ENCODE results near the gene ENOX2. TPM values are rescaled to one million over a fixed set of nuclear protein-coding genes. Genes with fewer than 3 reads are reported as not detected.
"Not testable (repeated sequence)": the region's sequence is repeated elsewhere in the genome, so short reads cannot be mapped to it uniquely, and the experiment has no call there.

The ENOX2 gene
- total and polyA plus RNA-seq, 4 donors: 9.0 to 39.6 (median 22.7) TPM

- H3K27me3 ChIP-seq (ENCODE audit: control insufficient read depth in 1 of 2, insufficient read depth in 2 of 2, low read length in 1 of 2): no peaks in the 10 kb centered on the region
- intact Hi-C loops (cut with DNase I): no loop called here
These were observed 103.6 kb downstream of the ENOX2 start for GRCh38 chrX:130799393-130799792.

GRCh38 chrX:130793975-130794374 lies 109.0 kb downstream of the ENOX2 start:
- no peak overlapping the region for H3K4me3 ChIP-seq (ENCODE audit: low read length in 2 of 2)
- intact Hi-C loops (cut with DNase I): no loop called here
- H3K27me3 ChIP-seq (ENCODE audit: control insufficient read depth in 1 of 2, insufficient read depth in 2 of 2, low read length in 1 of 2): no peaks in the 10 kb centered on the region
- H3K4me1 ChIP-seq (ENCODE audit: control insufficient read depth in 1 of 2, insufficient read depth in 2 of 2, low read length in 2 of 2): no peaks in the 10 kb centered on the region
- ATAC-seq (ENCODE audit: low FRiP score) (no peak), DNase-seq (no peak)
- H3K36me3 ChIP-seq (ENCODE audit: control insufficient read depth in 1 of 2, insufficient read depth in 2 of 2, low read length in 1 of 2): no peaks in the 10 kb centered on the region
- H3K27ac ChIP-seq (ENCODE audit: low read depth in 1 of 2, low read length in 2 of 2): no peak overlapping the region
- no peaks in the 10 kb centered on the region for H3K9me3 ChIP-seq (ENCODE audit: control insufficient read depth, low read length)

More at GRCh38 chrX:130799393-130799792, 103.6 kb downstream of the ENOX2 start:
- Histone ChIP-seq H3K36me3 (ENCODE audit: control insufficient read depth in 1 of 2, insufficient read depth in 2 of 2, low read length in 1 of 2) (no peaks in the 10 kb centered on the region), H3K4me1 (ENCODE audit: control insufficient read depth in 1 of 2, insufficient read depth in 2 of 2, low read length in 2 of 2) (no peaks in the 10 kb centered on the region), H3K4me3 (ENCODE audit: low read length in 2 of 2) (no peak overlapping the region), H3K9me3 (ENCODE audit: control insufficient read depth, low read length) (no peaks in the 10 kb centered on the region), H3K27ac (ENCODE audit: low read depth in 1 of 2, low read length in 2 of 2) (no peak overlapping the region)
- ATAC-seq (ENCODE audit: low FRiP score) (no peak), DNase-seq (no peak)
- WGBS, 2 donors: 75 to 88% methylated on average over 1 of the region's 1 CpG

- H3K9me3 ChIP-seq (ENCODE audit: control insufficient read depth, low read length); DNase-seq; H3K4me3 ChIP-seq (ENCODE audit: low read length in 2 of 2); H3K4me1 ChIP-seq (ENCODE audit: control insufficient read depth in 1 of 2, insufficient read depth in 2 of 2, low read length in 2 of 2); ATAC-seq (ENCODE audit: low FRiP score); H3K36me3 ChIP-seq (ENCODE audit: control insufficient read depth in 1 of 2, insufficient read depth in 2 of 2, low read length in 1 of 2); intact Hi-C loops (cut with DNase I); H3K27ac ChIP-seq (ENCODE audit: low read depth in 1 of 2, low read length in 2 of 2); H3K27me3 ChIP-seq (ENCODE audit: control insufficient read depth in 1 of 2, insufficient read depth in 2 of 2, low read length in 1 of 2): not testable (repeated sequence)
- WGBS, 2 donors: 74 to 97% methylated on average over 2 of the region's 2 CpGs
These were observed 111.1 kb downstream of the ENOX2 start for GRCh38 chrX:130791870-130792269.

DNA sequence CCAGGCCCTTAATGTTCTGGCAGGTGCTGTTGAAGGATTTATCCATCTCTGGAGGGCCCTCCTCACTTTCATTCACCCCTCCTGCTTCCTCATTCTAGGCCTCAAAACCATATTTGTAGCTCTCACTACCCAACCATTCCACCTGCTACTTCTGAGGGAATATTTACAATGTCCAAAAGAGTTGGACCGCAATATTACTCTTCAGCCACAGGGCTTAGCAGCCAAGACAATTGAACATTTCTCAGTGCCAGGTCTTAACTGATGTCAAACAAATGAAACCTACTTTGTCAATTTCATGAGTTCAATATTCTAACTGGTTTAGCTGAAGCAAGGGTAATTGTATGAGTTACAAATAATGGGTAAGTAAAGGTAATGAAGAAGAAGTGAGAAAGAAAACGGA lies 113.2 kb downstream of the ENOX2 start:
- WGBS, 2 donors: 92 to 96% methylated on average over 2 of the region's 2 CpGs
- no peaks in the 10 kb centered on the region for H3K27me3 ChIP-seq (ENCODE audit: control insufficient read depth in 1 of 2, insufficient read depth in 2 of 2, low read length in 1 of 2)
- H3K4me1 ChIP-seq (ENCODE audit: control insufficient read depth in 1 of 2, insufficient read depth in 2 of 2, low read length in 2 of 2): no peaks in the 10 kb centered on the region
- H3K27ac ChIP-seq (ENCODE audit: low read depth in 1 of 2, low read length in 2 of 2): no peak overlapping the region
- ATAC-seq (ENCODE audit: low FRiP score) (no peak), DNase-seq (no peak)
- H3K36me3 ChIP-seq (ENCODE audit: control insufficient read depth in 1 of 2, insufficient read depth in 2 of 2, low read length in 1 of 2): no peaks in the 10 kb centered on the region
- no peak overlapping the region for H3K4me3 ChIP-seq (ENCODE audit: low read length in 2 of 2)
- intact Hi-C loops (cut with DNase I): no loop called here
- no peaks in the 10 kb centered on the region for H3K9me3 ChIP-seq (ENCODE audit: control insufficient read depth, low read length)

GRCh38 chrX:130788786-130789581 lies 114.0 kb downstream of the ENOX2 start:
- intact Hi-C loops (cut with DNase I): no loop called here
- Histone ChIP-seq H3K4me1 (ENCODE audit: control insufficient read depth in 1 of 2, insufficient read depth in 2 of 2, low read length in 2 of 2) (no peaks in the 10 kb centered on the region), H3K4me3 (ENCODE audit: low read length in 2 of 2) (no peak overlapping the region), H3K9me3 (ENCODE audit: control insufficient read depth, low read length) (no peaks in the 10 kb centered on the region), H3K27me3 (ENCODE audit: control insufficient read depth in 1 of 2, insufficient read depth in 2 of 2, low read length in 1 of 2) (no peaks in the 10 kb centered on the region), H3K27ac (ENCODE audit: low read depth in 1 of 2, low read length in 2 of 2) (no peak overlapping the region), H3K36me3 (ENCODE audit: control insufficient read depth in 1 of 2, insufficient read depth in 2 of 2, low read length in 1 of 2) (no peaks in the 10 kb centered on the region)
- ATAC-seq (ENCODE audit: low FRiP score): no peak
- no peak for DNase-seq
- 64 to 92% methylated on average over 4 of the region's 4 CpGs for WGBS, 2 donors

DNA sequence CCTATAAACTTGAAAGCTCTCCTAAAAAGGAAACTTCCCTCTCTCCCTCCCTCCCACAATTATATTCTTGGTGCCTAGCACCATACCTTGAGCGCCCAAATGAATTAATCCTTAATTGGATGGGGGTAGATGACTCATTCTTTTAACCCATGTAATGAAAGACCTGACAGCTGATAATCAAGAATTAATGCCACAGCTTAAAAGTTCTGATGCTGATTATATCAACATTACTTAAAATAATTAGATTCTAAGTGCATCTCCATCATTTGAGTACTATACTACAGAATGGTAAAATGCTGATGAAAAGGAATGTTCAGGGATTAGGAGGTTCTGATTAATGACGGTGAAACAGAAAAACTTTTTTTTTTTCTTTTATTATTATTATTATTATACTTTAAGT lies 117.0 kb downstream of the ENOX2 start:
- Histone ChIP-seq H3K4me3 (ENCODE audit: low read length in 2 of 2) (no peak overlapping the region), H3K36me3 (ENCODE audit: control insufficient read depth in 1 of 2, insufficient read depth in 2 of 2, low read length in 1 of 2) (no peaks in the 10 kb centered on the region), H3K4me1 (ENCODE audit: control insufficient read depth in 1 of 2, insufficient read depth in 2 of 2, low read length in 2 of 2) (no peaks in the 10 kb centered on the region), H3K27ac (ENCODE audit: low read depth in 1 of 2, low read length in 2 of 2) (no peak overlapping the region), H3K27me3 (ENCODE audit: control insufficient read depth in 1 of 2, insufficient read depth in 2 of 2, low read length in 1 of 2) (no peaks in the 10 kb centered on the region), H3K9me3 (ENCODE audit: control insufficient read depth, low read length) (no peaks in the 10 kb centered on the region)
- intact Hi-C loops (cut with DNase I): no loop called here
- DNase-seq (no peak), ATAC-seq (ENCODE audit: low FRiP score) (no peak)
- whole genome bisulfite sequencing, 2 donors: 79 to 97% methylated on average over 2 of the region's 2 CpGs

GRCh38 chrX:130778773-130779172 lies 124.2 kb downstream of the ENOX2 start:
- no peak for ATAC-seq (ENCODE audit: low FRiP score)
- H3K4me3 ChIP-seq (ENCODE audit: low read length in 2 of 2): no peak overlapping the region
- no peak overlapping the region for H3K27ac ChIP-seq (ENCODE audit: low read depth in 1 of 2, low read length in 2 of 2)
- no peaks in the 10 kb centered on the region for H3K4me1 ChIP-seq (ENCODE audit: control insufficient read depth in 1 of 2, insufficient read depth in 2 of 2, low read length in 2 of 2)
- H3K27me3 ChIP-seq (ENCODE audit: control insufficient read depth in 1 of 2, insufficient read depth in 2 of 2, low read length in 1 of 2): no peaks in the 10 kb centered on the region
- WGBS, 2 donors: 78 to 89% methylated on average over 3 of the region's 3 CpGs
- no peaks in the 10 kb centered on the region for H3K36me3 ChIP-seq (ENCODE audit: control insufficient read depth in 1 of 2, insufficient read depth in 2 of 2, low read length in 1 of 2)
- DNase-seq: no peak
- no peaks in the 10 kb centered on the region for H3K9me3 ChIP-seq (ENCODE audit: control insufficient read depth, low read length)
- intact Hi-C loops (cut with DNase I): no loop called here

- no peak overlapping the region for H3K27ac ChIP-seq (ENCODE audit: low read depth in 1 of 2, low read length in 2 of 2)
- DNase-seq (no peak), ATAC-seq (ENCODE audit: low FRiP score) (no peak)
- no peaks in the 10 kb centered on the region for H3K4me1 ChIP-seq (ENCODE audit: control insufficient read depth in 1 of 2, insufficient read depth in 2 of 2, low read length in 2 of 2)
- intact Hi-C loops (cut with DNase I): no loop called here
- WGBS, 2 donors: 87 to 97% methylated on average over 1 of the region's 1 CpG
- H3K27me3 ChIP-seq (ENCODE audit: control insufficient read depth in 1 of 2, insufficient read depth in 2 of 2, low read length in 1 of 2): no peaks in the 10 kb centered on the region
- no peak overlapping the region for H3K4me3 ChIP-seq (ENCODE audit: low read length in 2 of 2)
- no peaks in the 10 kb centered on the region for H3K9me3 ChIP-seq (ENCODE audit: control insufficient read depth, low read length)
- no peaks in the 10 kb centered on the region for H3K36me3 ChIP-seq (ENCODE audit: control insufficient read depth in 1 of 2, insufficient read depth in 2 of 2, low read length in 1 of 2)
These were observed 127.2 kb downstream of the ENOX2 start for GRCh38 chrX:130775849-130776248.

GRCh38 chrX:130772776-130773143 lies 130.2 kb downstream of the ENOX2 start:
- Histone ChIP-seq H3K9me3 (ENCODE audit: control insufficient read depth, low read length) (no peaks in the 10 kb centered on the region), H3K4me1 (ENCODE audit: control insufficient read depth in 1 of 2, insufficient read depth in 2 of 2, low read length in 2 of 2) (no peaks in the 10 kb centered on the region), H3K27ac (ENCODE audit: low read depth in 1 of 2, low read length in 2 of 2) (no peak overlapping the region), H3K36me3 (ENCODE audit: control insufficient read depth in 1 of 2, insufficient read depth in 2 of 2, low read length in 1 of 2) (no peaks in the 10 kb centered on the region), H3K4me3 (ENCODE audit: low read length in 2 of 2) (no peak overlapping the region), H3K27me3 (ENCODE audit: control insufficient read depth in 1 of 2, insufficient read depth in 2 of 2, low read length in 1 of 2) (no peaks in the 10 kb centered on the region)
- DNase-seq (no peak), ATAC-seq (ENCODE audit: low FRiP score) (no peak)
- WGBS, 2 donors: 64 to 81% methylated on average over 4 of the region's 4 CpGs
- intact Hi-C loops (cut with DNase I): no loop called here
